ENCODE data around the gene USP32. TPM values are rescaled to one million over a fixed set of nuclear protein-coding genes. Genes with fewer than 3 reads are reported as not detected.

Gene USP32
- total and polyA plus RNA-seq, 4 experiments from 2014 or later: 2.6 to 36.2 (median 20.4) TPM

GRCh38 chr17:60300949-60301348 is 91.0 kb downstream of the USP32 start:
- ChIA-PET POLR2A (ENCODE audit: partially characterized antibody) (no interaction called here), CTCF (ENCODE audit: partially characterized antibody) (no interaction called here)
- H3K27me3 ChIP-seq (ENCODE audit: insufficient read depth, low read length): no peaks in the 10 kb centered on the region
- Mint-ChIP-seq H3K4me1 (peaks cover 12 to 21% (median 15%) of the 10 kb centered on the region in 4 donors), H3K9me3 (no peaks in the 10 kb centered on the region), H3K27ac (no peak overlapping the region), H3K27me3 (no peaks in the 10 kb centered on the region), H3K4me3 (no peak overlapping the region), H3K36me3 (peaks cover 11 to 12% of the 10 kb centered on the region in 2 donors)
- no peaks in the 10 kb centered on the region for H3K36me3 ChIP-seq (ENCODE audit: insufficient read depth, low read length)
- DNase-seq: no peak
- H3K4me3 ChIP-seq (ENCODE audit: low read length in 2 of 2): no peak overlapping the region
- intact Hi-C loops (cut with micrococcal nuclease): no loop called here
- no peaks in the 10 kb centered on the region for H3K9me3 ChIP-seq (ENCODE audit: control insufficient read depth in 1 of 2, low read length in 2 of 2)
- peaks cover 12% of the 10 kb centered on the region for H3K4me1 ChIP-seq (ENCODE audit: insufficient read depth, low read length)
- H3K27ac ChIP-seq (ENCODE audit: low read depth, low read length): no peak overlapping the region

GRCh38 chr17:60300011-60300410 is 91.9 kb downstream of the USP32 start:
- H3K4me3 Mint-ChIP-seq: no peak overlapping the region
- peaks cover 6 to 12% (median 8%) of the 10 kb centered on the region in 4 donors for H3K4me1 Mint-ChIP-seq
- Histone ChIP-seq H3K4me3 (ENCODE audit: low read length in 2 of 2) (no peak overlapping the region), H3K4me1 (ENCODE audit: insufficient read depth, low read length) (peaks cover 3% of the 10 kb centered on the region), H3K27ac (ENCODE audit: low read depth, low read length) (no peak overlapping the region), H3K9me3 (ENCODE audit: control insufficient read depth in 1 of 2, low read length in 2 of 2) (no peaks in the 10 kb centered on the region), H3K36me3 (ENCODE audit: insufficient read depth, low read length) (no peaks in the 10 kb centered on the region), H3K27me3 (ENCODE audit: insufficient read depth, low read length) (no peaks in the 10 kb centered on the region)
- no peak for DNase-seq
- ChIA-PET POLR2A (ENCODE audit: partially characterized antibody) (no interaction called here), CTCF (ENCODE audit: partially characterized antibody) (no interaction called here)
- no peak overlapping the region for H3K27ac Mint-ChIP-seq
- peaks cover 10 to 12% of the 10 kb centered on the region in 2 donors for H3K36me3 Mint-ChIP-seq
- H3K9me3 Mint-ChIP-seq: no peaks in the 10 kb centered on the region
- intact Hi-C loops (cut with micrococcal nuclease): no loop called here
- no peaks in the 10 kb centered on the region for H3K27me3 Mint-ChIP-seq

DNA sequence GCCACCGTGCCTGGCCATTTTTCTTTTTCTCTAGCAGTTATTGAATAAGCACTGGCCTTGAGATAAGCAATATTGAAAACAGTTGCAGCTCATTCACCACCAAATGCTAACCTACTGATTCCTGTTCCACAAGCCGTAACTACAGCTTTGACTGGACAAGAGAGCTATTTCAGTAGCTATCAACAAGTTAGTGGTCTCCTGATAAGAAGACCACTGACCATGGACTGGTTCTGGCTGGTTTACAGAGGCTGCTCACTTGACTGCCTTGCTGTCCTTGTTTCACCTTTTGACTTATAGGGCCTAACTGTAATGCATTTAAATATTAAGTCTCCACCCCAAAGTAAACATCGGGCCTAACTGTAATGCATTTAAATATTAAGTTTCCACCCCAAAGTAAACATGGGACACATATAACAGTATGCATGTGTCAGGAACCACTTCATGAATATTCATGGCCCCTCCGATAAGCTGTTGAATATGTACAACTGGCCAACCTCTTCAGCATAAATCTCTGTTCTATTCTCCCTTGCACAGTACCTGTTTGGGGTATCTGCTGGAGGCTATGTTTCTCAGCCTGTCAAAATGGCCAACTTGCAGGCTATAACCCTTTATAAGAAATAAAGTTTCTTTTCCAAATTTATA is 94.1 kb downstream of the USP32 start:
- Histone ChIP-seq H3K27me3 (ENCODE audit: insufficient read depth, low read length) (no peaks in the 10 kb centered on the region), H3K4me3 (ENCODE audit: low read length in 2 of 2) (no peak overlapping the region), H3K36me3 (ENCODE audit: insufficient read depth, low read length) (no peaks in the 10 kb centered on the region), H3K27ac (ENCODE audit: low read depth, low read length) (no peak overlapping the region), H3K4me1 (ENCODE audit: insufficient read depth, low read length) (no peaks in the 10 kb centered on the region), H3K9me3 (ENCODE audit: control insufficient read depth in 1 of 2, low read length in 2 of 2) (no peaks in the 10 kb centered on the region)
- ChIA-PET CTCF (ENCODE audit: partially characterized antibody) (no interaction called here), POLR2A (ENCODE audit: partially characterized antibody) (no interaction called here)
- intact Hi-C loops (cut with micrococcal nuclease): no loop called here
- Mint-ChIP-seq H3K9me3 (no peaks in the 10 kb centered on the region), H3K27me3 (no peaks in the 10 kb centered on the region), H3K27ac (no peak overlapping the region), H3K4me1 (peaks cover 0 to 2% (median 0%) of the 10 kb centered on the region in 4 donors), H3K36me3 (peaks cover 22 to 27% of the 10 kb centered on the region in 2 donors), H3K4me3 (no peak overlapping the region)
- no peak for DNase-seq

- intact Hi-C loops (cut with micrococcal nuclease): no loop called here
- Histone ChIP-seq H3K27ac (ENCODE audit: low read depth, low read length) (no peak overlapping the region), H3K4me1 (ENCODE audit: insufficient read depth, low read length) (no peaks in the 10 kb centered on the region), H3K4me3 (ENCODE audit: low read length in 2 of 2) (no peak overlapping the region), H3K9me3 (ENCODE audit: control insufficient read depth in 1 of 2, low read length in 2 of 2) (no peaks in the 10 kb centered on the region), H3K27me3 (ENCODE audit: insufficient read depth, low read length) (no peaks in the 10 kb centered on the region), H3K36me3 (ENCODE audit: insufficient read depth, low read length) (no peaks in the 10 kb centered on the region)
- Mint-ChIP-seq H3K27ac (no peak overlapping the region), H3K9me3 (no peaks in the 10 kb centered on the region), H3K36me3 (peaks cover 24 to 35% of the 10 kb centered on the region in 2 donors), H3K4me3 (no peak overlapping the region), H3K4me1 (peaks cover 0 to 4% (median under 1%) of the 10 kb centered on the region in 4 donors), H3K27me3 (no peaks in the 10 kb centered on the region)
- no peak for DNase-seq
- POLR2A ChIA-PET (ENCODE audit: partially characterized antibody): no interaction called here
- CTCF ChIA-PET (ENCODE audit: partially characterized antibody): no interaction called here
Observed at GRCh38 chr17:60296177-60296576, 95.8 kb downstream of the USP32 start.

GRCh38 chr17:60293580-60294335 is 98.2 kb downstream of the USP32 start:
- no peak for DNase-seq
- Mint-ChIP-seq H3K27me3 (no peaks in the 10 kb centered on the region), H3K9me3 (no peaks in the 10 kb centered on the region), H3K27ac (peak overlapping the region in 1 of 7 donors; percentile 44), H3K4me1 (peaks cover 0 to 4% (median under 1%) of the 10 kb centered on the region in 4 donors), H3K36me3 (peaks cover 33 to 49% of the 10 kb centered on the region in 2 donors), H3K4me3 (no peak overlapping the region)
- no peaks in the 10 kb centered on the region for H3K36me3 ChIP-seq (ENCODE audit: insufficient read depth, low read length)
- no peak overlapping the region for H3K27ac ChIP-seq (ENCODE audit: low read depth, low read length)
- H3K27me3 ChIP-seq (ENCODE audit: insufficient read depth, low read length): no peaks in the 10 kb centered on the region
- H3K9me3 ChIP-seq (ENCODE audit: control insufficient read depth in 1 of 2, low read length in 2 of 2): no peaks in the 10 kb centered on the region
- H3K4me3 ChIP-seq (ENCODE audit: low read length in 2 of 2): no peak overlapping the region
- CTCF ChIA-PET (ENCODE audit: partially characterized antibody): interaction anchor here (0.9 kb wide), 1 partner anchor 13 kb away, joined by 3 read pairs; no protein-coding TSS in a partner anchor
- intact Hi-C loops (cut with micrococcal nuclease): no loop called here
- no peaks in the 10 kb centered on the region for H3K4me1 ChIP-seq (ENCODE audit: insufficient read depth, low read length)
- POLR2A ChIA-PET (ENCODE audit: partially characterized antibody): no interaction called here

GRCh38 chr17:60292697-60293096 is 99.2 kb downstream of the USP32 start:
- ChIA-PET POLR2A (ENCODE audit: partially characterized antibody) (no interaction called here), CTCF (ENCODE audit: partially characterized antibody) (interaction anchor here (0.9 kb wide), 1 partner anchor 14 kb away, joined by 3 read pairs; no protein-coding TSS in a partner anchor)
- Mint-ChIP-seq H3K27ac (no peak overlapping the region), H3K4me1 (peaks cover 0 to 2% (median under 1%) of the 10 kb centered on the region in 4 donors), H3K36me3 (peaks cover 34 to 49% of the 10 kb centered on the region in 2 donors), H3K4me3 (no peak overlapping the region), H3K27me3 (no peaks in the 10 kb centered on the region), H3K9me3 (no peaks in the 10 kb centered on the region)
- Histone ChIP-seq H3K27ac (ENCODE audit: low read depth, low read length) (no peak overlapping the region), H3K36me3 (ENCODE audit: insufficient read depth, low read length) (no peaks in the 10 kb centered on the region), H3K4me1 (ENCODE audit: insufficient read depth, low read length) (no peaks in the 10 kb centered on the region), H3K27me3 (ENCODE audit: insufficient read depth, low read length) (no peaks in the 10 kb centered on the region), H3K9me3 (ENCODE audit: control insufficient read depth in 1 of 2, low read length in 2 of 2) (no peaks in the 10 kb centered on the region), H3K4me3 (ENCODE audit: low read length in 2 of 2) (no peak overlapping the region)
- intact Hi-C loops (cut with micrococcal nuclease): no loop called here
- DNase-seq: no peak

DNA sequence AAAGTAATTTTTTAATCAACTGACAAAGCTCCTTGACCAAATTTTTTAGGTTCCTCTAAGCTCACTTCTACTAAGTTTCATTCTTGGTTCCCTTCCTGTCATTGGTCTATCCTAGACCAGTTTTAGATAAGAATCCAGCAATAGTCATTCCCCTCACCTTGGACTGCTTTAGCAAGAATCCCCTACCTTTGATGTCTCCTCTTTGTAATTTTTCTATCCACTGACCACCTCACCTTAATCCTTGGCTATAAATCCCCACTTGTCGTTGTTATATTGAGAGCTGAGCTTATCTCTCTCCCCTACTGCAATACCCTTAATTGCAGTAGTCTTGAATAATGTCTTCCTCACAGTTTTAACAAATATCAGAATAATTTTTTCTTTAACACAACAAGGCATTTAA is 107.2 kb downstream of the USP32 start:
- intact Hi-C loops (cut with micrococcal nuclease): no loop called here
- peak overlapping the region in 1 of 7 donors; percentile 5 for H3K27ac Mint-ChIP-seq
- no peak overlapping the region for H3K4me3 Mint-ChIP-seq
- no peak overlapping the region for H3K27ac ChIP-seq (ENCODE audit: low read depth, low read length)
- H3K9me3 Mint-ChIP-seq: no peaks in the 10 kb centered on the region
- peaks cover 5% of the 10 kb centered on the region for H3K36me3 ChIP-seq (ENCODE audit: insufficient read depth, low read length)
- no peaks in the 10 kb centered on the region for H3K27me3 Mint-ChIP-seq
- H3K36me3 Mint-ChIP-seq: peaks cover 29 to 34% of the 10 kb centered on the region in 2 donors
- CTCF ChIA-PET (ENCODE audit: partially characterized antibody): no interaction called here
- POLR2A ChIA-PET (ENCODE audit: partially characterized antibody): interaction anchor here (0.5 kb wide), 1 partner anchor 136 kb away, joined by 3 read pairs; no protein-coding TSS in a partner anchor
- no peak overlapping the region for H3K4me3 ChIP-seq (ENCODE audit: low read length in 2 of 2)
- peaks cover 0 to 2% (median 0%) of the 10 kb centered on the region in 4 donors for H3K4me1 Mint-ChIP-seq
- no peaks in the 10 kb centered on the region for H3K9me3 ChIP-seq (ENCODE audit: control insufficient read depth in 1 of 2, low read length in 2 of 2)
- H3K4me1 ChIP-seq (ENCODE audit: insufficient read depth, low read length): no peaks in the 10 kb centered on the region
- DNase-seq: no peak
- H3K27me3 ChIP-seq (ENCODE audit: insufficient read depth, low read length): no peaks in the 10 kb centered on the region
